ENCODE data around the gene TUNAR. TPM values are rescaled to one million over a fixed set of nuclear protein-coding genes. Genes with fewer than 3 reads are reported as not detected.

TUNAR gene
- polyA plus RNA-seq, 1 donor from 2014 or later = 33.2 TPM

DNA sequence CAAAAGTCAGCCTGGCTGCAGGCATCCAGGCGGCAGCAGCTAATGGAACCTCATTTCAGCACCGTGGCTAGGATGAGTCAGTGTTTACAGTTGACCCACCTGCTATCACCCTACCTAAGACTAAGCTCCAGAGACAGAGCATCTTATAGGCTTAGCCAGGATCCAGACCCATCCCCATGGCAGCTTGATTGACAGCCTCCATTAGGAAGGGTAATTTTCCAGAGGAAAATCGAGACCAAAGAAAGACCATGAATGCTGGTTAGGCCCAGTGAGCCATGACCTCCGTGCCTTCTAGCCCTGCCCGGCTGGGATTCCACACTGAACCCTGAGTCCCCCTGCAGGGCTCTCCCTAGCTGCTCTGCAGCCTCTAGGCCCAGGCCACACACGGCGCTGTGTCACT is 38.7 kb downstream of the TUNAR start:
- no peaks in the 10 kb centered on the region for H3K9me2 ChIP-seq (ENCODE audit: insufficient read depth, low read length)
- no peak overlapping the region for H3K4me3 ChIP-seq (ENCODE audit: low read length)
- H3K9ac ChIP-seq (ENCODE audit: low read length) = no peak overlapping the region
- H3K79me2 ChIP-seq (replicated peaks; ENCODE audit: insufficient read depth, low read length) = no peaks in the 10 kb centered on the region
- H3K36me3 ChIP-seq (ENCODE audit: insufficient read depth, low read length) = no peaks in the 10 kb centered on the region
- H4K20me1 ChIP-seq (ENCODE audit: insufficient read depth) = no peaks in the 10 kb centered on the region
- TF ChIP-seq TAF1 (IDR thresholded peaks at IDR 0.05; ENCODE audit: low read depth) (no peak), POLR2AphosphoS5 (IDR thresholded peaks at IDR 0.05) (no peak), MXI1 (conservative IDR thresholded peaks at IDR 0.05; ENCODE audit: poor library complexity, severe bottlenecking) (no peak), SMC3 (conservative IDR thresholded peaks at IDR 0.05; ENCODE audit: poor library complexity) (no peak), EZH2 (IDR thresholded peaks at IDR 0.05; ENCODE audit: borderline replicate concordance, insufficient read depth, low read length, poor library complexity, severe bottlenecking) (no peak), RAD21 (conservative IDR thresholded peaks at IDR 0.05) (no peak), EP300 (conservative IDR thresholded peaks at IDR 0.05; ENCODE audit: poor library complexity, severe bottlenecking) (no peak)
- TF ChIP-seq, protein P1, sequence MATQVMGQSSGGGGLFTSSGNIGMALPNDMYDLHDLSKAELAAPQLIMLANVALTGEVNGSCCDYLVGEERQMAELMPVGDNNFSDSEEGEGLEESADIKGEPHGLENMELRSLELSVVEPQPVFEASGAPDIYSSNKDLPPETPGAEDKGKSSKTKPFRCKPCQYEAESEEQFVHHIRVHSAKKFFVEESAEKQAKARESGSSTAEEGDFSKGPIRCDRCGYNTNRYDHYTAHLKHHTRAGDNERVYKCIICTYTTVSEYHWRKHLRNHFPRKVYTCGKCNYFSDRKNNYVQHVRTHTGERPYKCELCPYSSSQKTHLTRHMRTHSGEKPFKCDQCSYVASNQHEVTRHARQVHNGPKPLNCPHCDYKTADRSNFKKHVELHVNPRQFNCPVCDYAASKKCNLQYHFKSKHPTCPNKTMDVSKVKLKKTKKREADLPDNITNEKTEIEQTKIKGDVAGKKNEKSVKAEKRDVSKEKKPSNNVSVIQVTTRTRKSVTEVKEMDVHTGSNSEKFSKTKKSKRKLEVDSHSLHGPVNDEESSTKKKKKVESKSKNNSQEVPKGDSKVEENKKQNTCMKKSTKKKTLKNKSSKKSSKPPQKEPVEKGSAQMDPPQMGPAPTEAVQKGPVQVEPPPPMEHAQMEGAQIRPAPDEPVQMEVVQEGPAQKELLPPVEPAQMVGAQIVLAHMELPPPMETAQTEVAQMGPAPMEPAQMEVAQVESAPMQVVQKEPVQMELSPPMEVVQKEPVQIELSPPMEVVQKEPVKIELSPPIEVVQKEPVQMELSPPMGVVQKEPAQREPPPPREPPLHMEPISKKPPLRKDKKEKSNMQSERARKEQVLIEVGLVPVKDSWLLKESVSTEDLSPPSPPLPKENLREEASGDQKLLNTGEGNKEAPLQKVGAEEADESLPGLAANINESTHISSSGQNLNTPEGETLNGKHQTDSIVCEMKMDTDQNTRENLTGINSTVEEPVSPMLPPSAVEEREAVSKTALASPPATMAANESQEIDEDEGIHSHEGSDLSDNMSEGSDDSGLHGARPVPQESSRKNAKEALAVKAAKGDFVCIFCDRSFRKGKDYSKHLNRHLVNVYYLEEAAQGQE (IDR thresholded peaks at IDR 0.05; ENCODE audit: borderline replicate concordance) = no peak
- TF ChIP-seq, protein P2, sequence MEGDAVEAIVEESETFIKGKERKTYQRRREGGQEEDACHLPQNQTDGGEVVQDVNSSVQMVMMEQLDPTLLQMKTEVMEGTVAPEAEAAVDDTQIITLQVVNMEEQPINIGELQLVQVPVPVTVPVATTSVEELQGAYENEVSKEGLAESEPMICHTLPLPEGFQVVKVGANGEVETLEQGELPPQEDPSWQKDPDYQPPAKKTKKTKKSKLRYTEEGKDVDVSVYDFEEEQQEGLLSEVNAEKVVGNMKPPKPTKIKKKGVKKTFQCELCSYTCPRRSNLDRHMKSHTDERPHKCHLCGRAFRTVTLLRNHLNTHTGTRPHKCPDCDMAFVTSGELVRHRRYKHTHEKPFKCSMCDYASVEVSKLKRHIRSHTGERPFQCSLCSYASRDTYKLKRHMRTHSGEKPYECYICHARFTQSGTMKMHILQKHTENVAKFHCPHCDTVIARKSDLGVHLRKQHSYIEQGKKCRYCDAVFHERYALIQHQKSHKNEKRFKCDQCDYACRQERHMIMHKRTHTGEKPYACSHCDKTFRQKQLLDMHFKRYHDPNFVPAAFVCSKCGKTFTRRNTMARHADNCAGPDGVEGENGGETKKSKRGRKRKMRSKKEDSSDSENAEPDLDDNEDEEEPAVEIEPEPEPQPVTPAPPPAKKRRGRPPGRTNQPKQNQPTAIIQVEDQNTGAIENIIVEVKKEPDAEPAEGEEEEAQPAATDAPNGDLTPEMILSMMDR (IDR thresholded peaks at IDR 0.05; ENCODE audit: poor library complexity, severe bottlenecking) = no peak
- H2AFZ ChIP-seq (ENCODE audit: low read depth, low read length) = no peak overlapping the region
- no peak overlapping the region for H3K4me2 ChIP-seq (ENCODE audit: low read length)
- no peaks in the 10 kb centered on the region for H3K27me3 ChIP-seq (ENCODE audit: insufficient read depth, low read depth, low read length)
- H3K27ac ChIP-seq (ENCODE audit: low read length) = no peak overlapping the region
- H3K9me3 ChIP-seq (ENCODE audit: low read length) = no peaks in the 10 kb centered on the region
- no peaks in the 10 kb centered on the region for H3F3A ChIP-seq (ENCODE audit: insufficient read depth, low read length, poor library complexity, severe bottlenecking)

DNA sequence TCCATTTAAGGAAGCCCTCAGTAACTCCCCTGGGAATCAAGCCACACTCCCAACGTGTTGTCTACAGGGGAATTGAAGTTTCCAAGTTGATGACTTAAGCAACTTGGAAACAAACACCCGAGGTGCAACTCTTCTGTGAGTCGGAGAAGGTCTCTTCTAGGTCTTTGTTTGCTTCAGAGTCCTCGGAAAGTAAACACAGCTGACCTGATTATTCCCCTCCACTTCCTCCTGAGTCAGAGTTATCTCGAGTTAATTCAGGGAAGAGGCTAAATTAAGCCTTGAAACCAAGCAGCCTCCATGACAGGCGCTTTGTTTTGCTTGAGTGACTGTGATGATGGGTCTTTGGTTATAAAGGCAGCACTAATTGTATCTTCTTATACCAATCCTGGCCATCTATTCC is 41.8 kb downstream of the TUNAR start:
- Histone ChIP-seq H3K9me2 (ENCODE audit: insufficient read depth, low read length) (no peaks in the 10 kb centered on the region), H3K27me3 (ENCODE audit: insufficient read depth, low read depth, low read length) (no peaks in the 10 kb centered on the region), H3K4me3 (ENCODE audit: low read length) (no peak overlapping the region), H4K20me1 (ENCODE audit: insufficient read depth) (no peaks in the 10 kb centered on the region), H2AFZ (ENCODE audit: low read depth, low read length) (no peak overlapping the region), H3K36me3 (ENCODE audit: insufficient read depth, low read length) (no peaks in the 10 kb centered on the region), H3K27ac (ENCODE audit: low read length) (no peak overlapping the region), H3K4me2 (ENCODE audit: low read length) (no peak overlapping the region), H3K9ac (ENCODE audit: low read length) (no peak overlapping the region), H3K79me2 (replicated peaks; ENCODE audit: insufficient read depth, low read length) (no peaks in the 10 kb centered on the region), H3K9me3 (ENCODE audit: low read length) (no peaks in the 10 kb centered on the region), H3F3A (ENCODE audit: insufficient read depth, low read length, poor library complexity, severe bottlenecking) (no peaks in the 10 kb centered on the region)
- TF ChIP-seq, protein P2 (IDR thresholded peaks at IDR 0.05; ENCODE audit: poor library complexity, severe bottlenecking) = no peak
- no peak for TF ChIP-seq SMC3 (conservative IDR thresholded peaks at IDR 0.05; ENCODE audit: poor library complexity)
- no peak for TF ChIP-seq EZH2 (IDR thresholded peaks at IDR 0.05; ENCODE audit: borderline replicate concordance, insufficient read depth, low read length, poor library complexity, severe bottlenecking)
- TF ChIP-seq TAF1 (IDR thresholded peaks at IDR 0.05; ENCODE audit: low read depth) = no peak
- no peak for TF ChIP-seq POLR2AphosphoS5 (IDR thresholded peaks at IDR 0.05)
- no peak for TF ChIP-seq MXI1 (conservative IDR thresholded peaks at IDR 0.05; ENCODE audit: poor library complexity, severe bottlenecking)
- TF ChIP-seq, protein P1 (IDR thresholded peaks at IDR 0.05; ENCODE audit: borderline replicate concordance) = no peak
- no peak for TF ChIP-seq EP300 (conservative IDR thresholded peaks at IDR 0.05; ENCODE audit: poor library complexity, severe bottlenecking)
- no peak for TF ChIP-seq RAD21 (conservative IDR thresholded peaks at IDR 0.05)
